HepG2 (cell line): ENCODE measurements around the gene ASXL1. TPM values are rescaled to one million over a fixed set of nuclear protein-coding genes. Genes with fewer than 3 reads are reported as not detected.
A peak's percentile ranks its signal among the peaks of the same experiment; 100 is the strongest.

ENCODE experiments used
- ARHGAP35 ChIP-seq: sonication (generic); formaldehyde crosslinking; IDR thresholded peaks from 2 replicates; pipeline ENCODE4 v1.9.0; 2022; ENCODE audit warnings: mild to moderate bottlenecking, inconsistent platforms, moderate library complexity, missing genetic modification reagents, borderline replicate concordance
- E2F5 ChIP-seq: sonication (generic); formaldehyde crosslinking; conservative IDR thresholded peaks from 2 replicates; pipeline ENCODE4 v1.4.0; 2020; ENCODE audit warnings: missing genetic modification reagents
- EEA1 ChIP-seq: sonication (generic); formaldehyde crosslinking; IDR thresholded peaks from 2 replicates; pipeline ENCODE4 v1.5.1; 2020; ENCODE audit warnings: mild to moderate bottlenecking, missing genetic modification reagents, borderline replicate concordance
- FIP1L1 ChIP-seq: fragments of 200-400 bp; formaldehyde crosslinking; IDR thresholded peaks from 2 replicates; pipeline ENCODE4 v1.6.1; 2018; ENCODE audit warnings: low read depth, mild to moderate bottlenecking, low read length, moderate library complexity, borderline replicate concordance; ENCODE audit not compliant: insufficient read depth
- MAFK ChIP-seq, 2 experiments: IDR thresholded peaks in 1 of 2; conservative IDR thresholded peaks in 1 of 2; 2 replicates each; pipeline ENCODE4 v1.6.1; 2011; ENCODE audit warnings: improper control_type of control experiment in 2 of 2, low read length in 2 of 2
- NCOA1 ChIP-seq: sonication (generic); formaldehyde crosslinking; IDR thresholded peaks from 2 replicates; pipeline ENCODE4 v1.9.0; 2021; ENCODE audit warnings: missing genetic modification reagents
- PREB ChIP-seq: sonication (generic); formaldehyde crosslinking; IDR thresholded peaks from 2 replicates; pipeline ENCODE4 v1.4.0; 2020; ENCODE audit warnings: missing genetic modification reagents
- REL ChIP-seq: sonication (generic); formaldehyde crosslinking; conservative IDR thresholded peaks from 2 replicates; pipeline ENCODE4 v1.8.0; 2022; ENCODE audit warnings: mild to moderate bottlenecking, missing genetic modification reagents, moderate library complexity
- SALL2 ChIP-seq: sonication (generic); formaldehyde crosslinking; IDR thresholded peaks from 2 replicates; pipeline ENCODE4 v1.8.1; 2023; ENCODE audit warnings: mild to moderate bottlenecking, missing genetic modification reagents, inconsistent platforms
- STAT5B ChIP-seq: sonication (generic); formaldehyde crosslinking; IDR thresholded peaks from 2 replicates; pipeline ENCODE4 v1.4.0; 2020; ENCODE audit warnings: missing genetic modification reagents
- TBX3 ChIP-seq: fragments of 450-650 bp; IDR thresholded peaks from 2 replicates; pipeline ENCODE4 v1.6.1; 2017; ENCODE audit warnings: antibody characterized with exemption, mild to moderate bottlenecking, inconsistent platforms, borderline replicate concordance
- TEAD2 ChIP-seq: sonication (generic); formaldehyde crosslinking; IDR thresholded peaks from 2 replicates; pipeline ENCODE4 v1.9.0; 2021; ENCODE audit warnings: missing genetic modification reagents
- ZBTB39 ChIP-seq: sonication (generic); formaldehyde crosslinking; IDR thresholded peaks from 2 replicates; pipeline ENCODE4 v1.5.0; 2020; ENCODE audit warnings: missing genetic modification reagents
- ZNF331 ChIP-seq: sonication (generic); formaldehyde crosslinking; IDR thresholded peaks from 2 replicates; pipeline ENCODE4 v1.4.0; 2020; ENCODE audit warnings: missing genetic modification reagents
- ZNF414 ChIP-seq: sonication (generic); formaldehyde crosslinking; IDR thresholded peaks from 2 replicates; pipeline ENCODE4 v1.5.0; 2020; ENCODE audit warnings: missing genetic modification reagents
- ZNF558 ChIP-seq: sonication (generic); formaldehyde crosslinking; IDR thresholded peaks from 2 replicates; pipeline ENCODE4 v1.9.0; 2022; ENCODE audit warnings: mild to moderate bottlenecking, missing genetic modification reagents, borderline replicate concordance
- ZNF562 ChIP-seq: sonication (generic); formaldehyde crosslinking; IDR thresholded peaks from 2 replicates; pipeline ENCODE4 v1.8.0; 2022; ENCODE audit warnings: missing genetic modification reagents, borderline replicate concordance
- ZNF615 ChIP-seq: sonication (generic); formaldehyde crosslinking; IDR thresholded peaks from 2 replicates; pipeline ENCODE4 v1.5.0; 2020; ENCODE audit warnings: mild to moderate bottlenecking, missing genetic modification reagents, borderline replicate concordance
- ZNF713 ChIP-seq: sonication (generic); formaldehyde crosslinking; IDR thresholded peaks from 2 replicates; pipeline ENCODE4 v1.4.0; 2020; ENCODE audit warnings: mild to moderate bottlenecking, missing genetic modification reagents
- ZNF720 ChIP-seq: sonication (generic); formaldehyde crosslinking; IDR thresholded peaks from 2 replicates; pipeline ENCODE4 v1.4.0; 2020; ENCODE audit warnings: missing genetic modification reagents
- ZNF790 ChIP-seq: sonication (generic); formaldehyde crosslinking; IDR thresholded peaks from 2 replicates; pipeline ENCODE4 v1.8.0; 2022; ENCODE audit warnings: missing genetic modification reagents, mild to moderate bottlenecking, borderline replicate concordance
- polyA plus RNA-seq, 8 experiments: library from polyadenylated mRNA; depleted of rRNA in 3 of 8; stranded (reverse) in 7 of 8; unstranded in 1 of 8; fragments of >200 nt; fragmentation: Illumina TruSeq in 4 of 8; extraction: Trizol in 4 of 8; gene quantifications; 2 replicates each; pipeline versions ENCODE4 v1.2.1 to v1.2.3, GENCODE V29; 2011 to 2016; ENCODE audit warnings: low read depth in 4 of 8, missing spikeins in 1 of 8, mixed read lengths in 1 of 8; ENCODE audit not compliant: insufficient read depth in 1 of 8
- total RNA-seq, 5 experiments: library from RNA; depleted of rRNA; stranded (reverse); fragments of >200 nt; fragmentation: Illumina TruSeq; extraction: Trizol; gene quantifications; 2 replicates each; pipeline ENCODE4 v1.2.3, GENCODE V29; 2016; ENCODE audit warnings: low read depth in 1 of 5
- TF ChIP-seq, protein P1 (sequence below): sonication (generic); formaldehyde crosslinking; IDR thresholded peaks from 2 replicates; pipeline ENCODE4 v1.4.0; 2020; ENCODE audit warnings: missing genetic modification reagents

ASXL1 gene
- total and polyA plus RNA-seq, 2 of the 13 experiments (the other 11 are each of a cell fraction or from before 2014, with no cell fraction given): 62.1 to 74.8 TPM

- TF ChIP-seq E2F5 (CRISPR knock-in tag) (no peak; the same call in 1 of the 2 replicates), ZNF331 (peak; percentile 31; the same call in 1 of the 2 replicates), PREB (CRISPR knock-in tag) (0 out of 2 replicates have a peak, but pooled peaks have one; percentile 62), ZNF720 (CRISPR knock-in tag) (no peak), MAFK (conservative IDR thresholded peaks at IDR 0.05 in 1 of 2, IDR thresholded peaks at IDR 0.05 in 1 of 2; ENCODE audit: low read length in 2 of 2) (no peak), ZBTB39 (CRISPR knock-in tag) (0 out of 2 replicates have a peak, but pooled peaks have one; percentile 34), TEAD2 (CRISPR knock-in tag) (no peak), ZNF558 (CRISPR knock-in tag) (peak; percentile 41; the same call in 1 of the 2 replicates), ZNF615 (CRISPR knock-in tag) (no peak), ZNF562 (CRISPR knock-in tag) (no peak), STAT5B (CRISPR knock-in tag) (no peak), ZNF713 (CRISPR knock-in tag) (no peak; the same call in 1 of the 2 replicates), NCOA1 (peak; percentile 68; the same call in 1 of the 2 replicates), EEA1 (CRISPR knock-in tag) (peak; percentile 88), ZNF414 (CRISPR knock-in tag) (peak; percentile 72; the same call in 1 of the 2 replicates), TBX3 (no peak), FIP1L1 (no peak), ARHGAP35 (CRISPR knock-in tag) (no peak; the same call in 1 of the 2 replicates), SALL2 (peak; percentile 48; the same call in 1 of the 2 replicates), ZNF790 (CRISPR knock-in tag) (no peak), REL (CRISPR knock-in tag) (0 out of 2 replicates have a peak, but pooled peaks have one; percentile 42)
- TF ChIP-seq, protein P1, sequence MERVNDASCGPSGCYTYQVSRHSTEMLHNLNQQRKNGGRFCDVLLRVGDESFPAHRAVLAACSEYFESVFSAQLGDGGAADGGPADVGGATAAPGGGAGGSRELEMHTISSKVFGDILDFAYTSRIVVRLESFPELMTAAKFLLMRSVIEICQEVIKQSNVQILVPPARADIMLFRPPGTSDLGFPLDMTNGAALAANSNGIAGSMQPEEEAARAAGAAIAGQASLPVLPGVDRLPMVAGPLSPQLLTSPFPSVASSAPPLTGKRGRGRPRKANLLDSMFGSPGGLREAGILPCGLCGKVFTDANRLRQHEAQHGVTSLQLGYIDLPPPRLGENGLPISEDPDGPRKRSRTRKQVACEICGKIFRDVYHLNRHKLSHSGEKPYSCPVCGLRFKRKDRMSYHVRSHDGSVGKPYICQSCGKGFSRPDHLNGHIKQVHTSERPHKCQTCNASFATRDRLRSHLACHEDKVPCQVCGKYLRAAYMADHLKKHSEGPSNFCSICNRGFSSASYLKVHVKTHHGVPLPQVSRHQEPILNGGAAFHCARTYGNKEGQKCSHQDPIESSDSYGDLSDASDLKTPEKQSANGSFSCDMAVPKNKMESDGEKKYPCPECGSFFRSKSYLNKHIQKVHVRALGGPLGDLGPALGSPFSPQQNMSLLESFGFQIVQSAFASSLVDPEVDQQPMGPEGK (CRISPR knock-in tag): peak; percentile 92
Measured at GRCh38 chr20:32482442-32483261, 124.5 kb downstream of the ASXL1 start (continued).
